ENCODE results near the gene INPP5F.

INPP5F gene

DNA sequence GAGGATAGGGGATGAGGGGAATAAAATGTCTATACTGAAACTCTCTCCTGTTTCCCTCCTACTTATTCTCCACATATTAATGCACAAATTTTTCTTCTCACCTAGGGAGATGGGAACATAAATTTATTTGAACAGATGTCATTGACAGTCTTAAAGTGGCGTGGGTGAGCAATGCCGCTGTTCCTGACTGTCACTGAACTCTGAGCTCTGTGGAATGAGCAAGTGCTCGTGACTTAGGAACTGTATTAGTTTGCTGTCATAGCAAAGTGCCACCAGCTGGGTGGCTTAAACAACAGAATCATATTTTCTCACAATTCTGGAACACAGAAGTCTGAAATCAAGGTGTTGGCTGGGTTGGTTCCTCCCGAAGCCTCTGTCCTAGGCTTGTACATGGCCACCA, 29.1 kb downstream of the INPP5F start:
- no peak overlapping the region for H3K18ac ChIP-seq (ENCODE audit: low read length)
- no peak overlapping the region for H3K4me2 ChIP-seq (ENCODE audit: low read length)
- WGBS (ENCODE audit: extremely low coverage, insufficient coverage, insufficient read length), result no CpG with 5 or more reads among the region's 4 CpGs
- H2BK5ac ChIP-seq (ENCODE audit: low read depth, low read length, poor library complexity), result no peak overlapping the region
- H3K79me2 ChIP-seq (ENCODE audit: control insufficient read depth, insufficient read depth, low read length, poor library complexity), result no peaks in the 10 kb centered on the region
- no peak overlapping the region for H3K9ac ChIP-seq (ENCODE audit: low read length)
- no peak overlapping the region for H4K12ac ChIP-seq (ENCODE audit: low read depth, low read length)
- no peak overlapping the region for H3K4me3 ChIP-seq (ENCODE audit: low read depth, low read length)
- H2BK120ac ChIP-seq (ENCODE audit: insufficient read depth, low read length, poor library complexity), result no peak overlapping the region
- no peak overlapping the region for H3K14ac ChIP-seq (ENCODE audit: low read length)
- H3K23ac ChIP-seq (ENCODE audit: low read length), result no peak overlapping the region
- H3K9me3 ChIP-seq (ENCODE audit: insufficient read depth, low read depth, low read length), result no peaks in the 10 kb centered on the region
- no peaks in the 10 kb centered on the region for H3K4me1 ChIP-seq (ENCODE audit: control insufficient read depth in 1 of 2, insufficient read depth in 2 of 2, low read length in 2 of 2)
- H2BK12ac ChIP-seq (ENCODE audit: low read length), result no peak overlapping the region
- no peak overlapping the region for H4K8ac ChIP-seq (ENCODE audit: low read depth, low read length)
- no peaks in the 10 kb centered on the region for H3K79me1 ChIP-seq (ENCODE audit: low read length)
- H2AFZ ChIP-seq (ENCODE audit: insufficient read depth, low read length, poor library complexity), result no peak overlapping the region
- H4K91ac ChIP-seq (ENCODE audit: low read depth, low read length), result no peak overlapping the region
- DNase-seq, result no peak
- no peak overlapping the region for H2AK5ac ChIP-seq (ENCODE audit: low read length)
- no peak overlapping the region for H3K27ac ChIP-seq (ENCODE audit: low read depth, low read length)
- H3K36me3 ChIP-seq (ENCODE audit: control insufficient read depth in 1 of 2, insufficient read depth in 2 of 2, low read length in 2 of 2), result no peaks in the 10 kb centered on the region
- no peak overlapping the region for H3K4ac ChIP-seq (ENCODE audit: low read depth, low read length)
- H3K27me3 ChIP-seq (ENCODE audit: insufficient read depth, low read length), result no peaks in the 10 kb centered on the region

DNA sequence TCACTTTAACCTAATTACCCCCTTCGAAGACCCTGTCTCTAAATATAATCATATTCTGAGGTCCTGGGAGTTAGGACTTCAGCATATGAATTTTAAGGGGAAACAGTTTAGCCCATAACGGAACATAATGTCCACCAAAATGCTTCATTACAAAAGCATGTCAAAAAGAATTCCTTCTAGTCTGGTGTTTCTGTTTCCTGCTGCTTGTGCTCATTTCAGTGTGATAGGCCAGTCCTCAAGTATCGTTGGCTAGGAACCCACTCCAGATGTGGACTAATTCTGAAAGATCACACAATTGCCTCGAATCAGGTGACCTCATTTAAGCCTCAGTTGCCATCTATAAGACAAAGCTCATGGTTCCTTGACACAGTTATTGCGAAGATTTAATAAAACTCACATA, 29.6 kb downstream of the INPP5F start:
- Histone ChIP-seq H2AFZ (ENCODE audit: insufficient read depth, low read length, poor library complexity) (no peak overlapping the region), H3K79me1 (ENCODE audit: low read length) (no peaks in the 10 kb centered on the region), H3K9me3 (ENCODE audit: insufficient read depth, low read depth, low read length) (no peaks in the 10 kb centered on the region), H3K27me3 (ENCODE audit: insufficient read depth, low read length) (no peaks in the 10 kb centered on the region), H4K8ac (ENCODE audit: low read depth, low read length) (no peak overlapping the region), H3K4ac (ENCODE audit: low read depth, low read length) (no peak overlapping the region), H2BK120ac (ENCODE audit: insufficient read depth, low read length, poor library complexity) (no peak overlapping the region), H2BK12ac (ENCODE audit: low read length) (no peak overlapping the region), H3K18ac (ENCODE audit: low read length) (no peak overlapping the region), H3K36me3 (ENCODE audit: control insufficient read depth in 1 of 2, insufficient read depth in 2 of 2, low read length in 2 of 2) (no peaks in the 10 kb centered on the region), H3K4me3 (ENCODE audit: low read depth, low read length) (no peak overlapping the region), H2AK5ac (ENCODE audit: low read length) (no peak overlapping the region), H3K14ac (ENCODE audit: low read length) (no peak overlapping the region), H3K27ac (ENCODE audit: low read depth, low read length) (no peak overlapping the region), H3K4me2 (ENCODE audit: low read length) (no peak overlapping the region), H4K91ac (ENCODE audit: low read depth, low read length) (no peak overlapping the region), H2BK5ac (ENCODE audit: low read depth, low read length, poor library complexity) (no peak overlapping the region), H3K23ac (ENCODE audit: low read length) (no peak overlapping the region), H4K12ac (ENCODE audit: low read depth, low read length) (no peak overlapping the region), H3K79me2 (ENCODE audit: control insufficient read depth, insufficient read depth, low read length, poor library complexity) (no peaks in the 10 kb centered on the region), H3K4me1 (ENCODE audit: control insufficient read depth in 1 of 2, insufficient read depth in 2 of 2, low read length in 2 of 2) (no peaks in the 10 kb centered on the region), H3K9ac (ENCODE audit: low read length) (no peak overlapping the region)
- no peak for DNase-seq
- no CpG with 5 or more reads among the region's 5 CpGs for WGBS (ENCODE audit: extremely low coverage, insufficient coverage, insufficient read length)

DNA sequence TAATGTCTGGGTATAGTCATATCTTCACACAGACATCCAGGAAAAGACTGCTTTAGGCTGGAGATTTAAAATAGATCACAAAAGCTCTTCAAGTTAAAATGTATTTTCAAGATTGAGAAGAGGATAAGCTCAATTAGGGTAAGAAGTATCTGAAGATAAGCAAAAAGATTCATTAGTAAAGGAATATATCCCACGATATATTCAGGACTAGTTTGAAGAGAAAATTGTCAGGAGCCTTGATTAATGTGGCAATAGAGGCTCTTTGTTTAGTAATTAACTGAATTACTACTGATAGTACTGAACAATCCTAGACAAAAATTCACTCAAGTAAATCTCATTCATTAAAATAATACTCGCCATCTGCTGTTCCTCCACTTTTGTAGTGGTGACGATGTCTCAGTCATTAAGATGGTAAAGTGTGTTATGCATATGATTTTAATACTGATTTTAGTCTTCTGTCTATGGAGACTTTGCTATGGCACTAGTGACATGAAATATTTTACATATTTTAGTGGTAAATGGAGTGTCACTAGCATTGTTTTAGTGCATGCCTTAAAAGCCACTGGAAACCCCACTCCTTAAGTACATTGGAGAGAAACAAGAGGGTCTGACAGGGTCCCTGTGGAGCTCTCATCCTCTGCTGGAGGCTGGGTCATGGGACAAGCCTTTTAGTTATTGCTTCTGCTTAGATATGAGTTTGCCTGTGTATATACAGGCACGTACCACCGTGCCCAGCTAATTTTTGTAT, 32.8 kb downstream of the INPP5F start:
- Histone ChIP-seq H3K79me1 (ENCODE audit: low read length) (no peaks in the 10 kb centered on the region), H3K4me3 (ENCODE audit: low read depth, low read length) (no peak overlapping the region), H3K4ac (ENCODE audit: low read depth, low read length) (no peak overlapping the region), H2BK5ac (ENCODE audit: low read depth, low read length, poor library complexity) (no peak overlapping the region), H3K79me2 (ENCODE audit: control insufficient read depth, insufficient read depth, low read length, poor library complexity) (no peaks in the 10 kb centered on the region), H2BK12ac (ENCODE audit: low read length) (no peak overlapping the region), H3K36me3 (ENCODE audit: control insufficient read depth in 1 of 2, insufficient read depth in 2 of 2, low read length in 2 of 2) (no peaks in the 10 kb centered on the region), H3K4me1 (ENCODE audit: control insufficient read depth in 1 of 2, insufficient read depth in 2 of 2, low read length in 2 of 2) (peaks cover 0 to 4% of the 10 kb centered on the region in 2 experiments), H3K27me3 (ENCODE audit: insufficient read depth, low read length) (no peaks in the 10 kb centered on the region), H2BK120ac (ENCODE audit: insufficient read depth, low read length, poor library complexity) (no peak overlapping the region), H4K12ac (ENCODE audit: low read depth, low read length) (no peak overlapping the region), H3K9ac (ENCODE audit: low read length) (no peak overlapping the region), H4K91ac (ENCODE audit: low read depth, low read length) (no peak overlapping the region), H2AFZ (ENCODE audit: insufficient read depth, low read length, poor library complexity) (no peak overlapping the region), H3K23ac (ENCODE audit: low read length) (no peak overlapping the region), H3K9me3 (ENCODE audit: insufficient read depth, low read depth, low read length) (no peaks in the 10 kb centered on the region), H3K18ac (ENCODE audit: low read length) (no peak overlapping the region), H3K27ac (ENCODE audit: low read depth, low read length) (no peak overlapping the region), H3K4me2 (ENCODE audit: low read length) (no peak overlapping the region), H4K8ac (ENCODE audit: low read depth, low read length) (no peak overlapping the region), H3K14ac (ENCODE audit: low read length) (no peak overlapping the region), H2AK5ac (ENCODE audit: low read length) (no peak overlapping the region)
- no peak for DNase-seq
- WGBS (ENCODE audit: extremely low coverage, insufficient coverage, insufficient read length), result no CpG with 5 or more reads among the region's 5 CpGs

DNA sequence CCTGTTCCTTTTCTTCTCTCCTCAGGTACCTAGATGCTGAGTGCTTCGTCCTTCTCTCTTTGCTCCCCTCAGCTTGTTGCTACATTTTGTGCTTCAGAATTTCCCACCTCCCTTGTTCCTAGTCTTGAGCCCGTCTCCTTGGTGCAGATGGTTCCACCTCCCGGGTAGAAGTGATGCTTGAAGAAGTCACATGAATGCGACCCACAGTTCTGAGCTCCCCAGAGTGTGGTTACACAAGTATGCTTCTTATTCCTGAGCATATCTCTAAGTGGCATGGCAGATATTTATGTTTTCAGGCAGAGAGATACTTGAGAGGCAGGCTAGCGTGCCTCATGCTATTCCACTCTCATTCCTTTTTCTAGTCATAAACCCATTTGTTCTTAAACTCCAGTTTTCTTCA, 34.0 kb downstream of the INPP5F start:
- no peak overlapping the region for H3K9ac ChIP-seq (ENCODE audit: low read length)
- H3K27ac ChIP-seq (ENCODE audit: low read depth, low read length), result no peak overlapping the region
- H3K4me1 ChIP-seq (ENCODE audit: control insufficient read depth in 1 of 2, insufficient read depth in 2 of 2, low read length in 2 of 2), result peaks cover 0 to 4% of the 10 kb centered on the region in 2 experiments
- H4K12ac ChIP-seq (ENCODE audit: low read depth, low read length), result no peak overlapping the region
- H4K91ac ChIP-seq (ENCODE audit: low read depth, low read length), result no peak overlapping the region
- H3K18ac ChIP-seq (ENCODE audit: low read length), result no peak overlapping the region
- H2BK120ac ChIP-seq (ENCODE audit: insufficient read depth, low read length, poor library complexity), result no peak overlapping the region
- H2AK5ac ChIP-seq (ENCODE audit: low read length), result no peak overlapping the region
- H3K36me3 ChIP-seq (ENCODE audit: control insufficient read depth in 1 of 2, insufficient read depth in 2 of 2, low read length in 2 of 2), result no peaks in the 10 kb centered on the region
- no peak overlapping the region for H3K14ac ChIP-seq (ENCODE audit: low read length)
- H3K4me3 ChIP-seq (ENCODE audit: low read depth, low read length), result no peak overlapping the region
- no peak overlapping the region for H3K4ac ChIP-seq (ENCODE audit: low read depth, low read length)
- H3K23ac ChIP-seq (ENCODE audit: low read length), result no peak overlapping the region
- H2BK5ac ChIP-seq (ENCODE audit: low read depth, low read length, poor library complexity), result no peak overlapping the region
- no peaks in the 10 kb centered on the region for H3K27me3 ChIP-seq (ENCODE audit: insufficient read depth, low read length)
- no peak overlapping the region for H2BK12ac ChIP-seq (ENCODE audit: low read length)
- no peaks in the 10 kb centered on the region for H3K9me3 ChIP-seq (ENCODE audit: insufficient read depth, low read depth, low read length)
- no peaks in the 10 kb centered on the region for H3K79me1 ChIP-seq (ENCODE audit: low read length)
- H2AFZ ChIP-seq (ENCODE audit: insufficient read depth, low read length, poor library complexity), result no peak overlapping the region
- H4K8ac ChIP-seq (ENCODE audit: low read depth, low read length), result no peak overlapping the region
- no peaks in the 10 kb centered on the region for H3K79me2 ChIP-seq (ENCODE audit: control insufficient read depth, insufficient read depth, low read length, poor library complexity)
- H3K4me2 ChIP-seq (ENCODE audit: low read length), result no peak overlapping the region
- no peak for DNase-seq
- WGBS (ENCODE audit: extremely low coverage, insufficient coverage, insufficient read length), result no CpG with 5 or more reads among the region's 5 CpGs
